Fibroblast of lung (primary cell): Measurements from ENCODE around the gene ADGRL2.

ENCODE experiments used
- EZH2 ChIP-seq: IDR thresholded peaks from 2 replicates; pipeline ENCODE4 v1.5.1; 2012; ENCODE audit warnings: low read length, control low read depth, mild to moderate bottlenecking; ENCODE audit errors: missing control alignments
- TF ChIP-seq, protein P1 (sequence below), 2 donors: IDR thresholded peaks in 1 of 2; conservative IDR thresholded peaks in 1 of 2; 1 replicate in 1 of 2; 2 replicates in 1 of 2; pipeline ENCODE4 v1.5.1; 2011 to 2012; ENCODE audit warnings: low read length in 2 of 2, control low read depth in 1 of 2, inconsistent platforms in 1 of 2, low read depth in 1 of 2, mild to moderate bottlenecking in 1 of 2

DNA sequence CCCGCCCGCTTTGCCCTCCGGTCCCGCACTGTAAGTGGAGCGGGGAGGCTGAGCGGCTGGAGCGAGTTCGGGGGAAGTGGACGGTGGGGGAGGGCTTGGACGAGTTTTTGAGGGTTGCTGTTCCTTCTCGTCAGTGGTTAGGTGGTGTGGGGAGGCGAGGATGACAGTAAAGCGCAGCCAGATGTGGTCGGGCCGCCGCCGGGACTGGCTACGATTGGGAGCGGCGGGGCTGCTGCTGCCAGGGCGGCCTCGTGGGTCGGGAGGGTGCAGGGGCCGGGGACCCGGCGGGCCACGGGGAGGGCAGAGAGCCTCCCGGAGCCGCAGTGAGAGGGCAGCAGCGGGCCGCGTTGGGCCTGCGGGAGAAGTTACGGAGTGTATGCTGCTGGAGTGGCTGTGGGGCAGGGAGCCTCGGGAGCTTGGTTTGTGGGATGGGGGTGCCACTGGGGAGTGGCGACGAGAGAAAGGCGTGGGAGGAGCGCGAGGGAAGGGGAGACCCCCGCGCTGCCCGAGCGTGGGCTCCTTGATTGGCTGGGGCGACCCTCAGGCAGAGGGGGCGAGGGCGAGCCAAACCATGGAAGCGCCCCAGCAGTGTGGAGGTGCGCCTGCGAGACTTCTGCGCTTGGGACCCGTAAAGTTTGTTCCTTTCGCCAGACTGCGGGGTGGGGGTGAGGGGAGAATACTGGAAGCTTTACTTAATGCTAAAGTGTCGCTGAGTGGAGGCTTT lies 2.1 kb downstream of the ADGRL2 start:
- TF ChIP-seq, protein P1, sequence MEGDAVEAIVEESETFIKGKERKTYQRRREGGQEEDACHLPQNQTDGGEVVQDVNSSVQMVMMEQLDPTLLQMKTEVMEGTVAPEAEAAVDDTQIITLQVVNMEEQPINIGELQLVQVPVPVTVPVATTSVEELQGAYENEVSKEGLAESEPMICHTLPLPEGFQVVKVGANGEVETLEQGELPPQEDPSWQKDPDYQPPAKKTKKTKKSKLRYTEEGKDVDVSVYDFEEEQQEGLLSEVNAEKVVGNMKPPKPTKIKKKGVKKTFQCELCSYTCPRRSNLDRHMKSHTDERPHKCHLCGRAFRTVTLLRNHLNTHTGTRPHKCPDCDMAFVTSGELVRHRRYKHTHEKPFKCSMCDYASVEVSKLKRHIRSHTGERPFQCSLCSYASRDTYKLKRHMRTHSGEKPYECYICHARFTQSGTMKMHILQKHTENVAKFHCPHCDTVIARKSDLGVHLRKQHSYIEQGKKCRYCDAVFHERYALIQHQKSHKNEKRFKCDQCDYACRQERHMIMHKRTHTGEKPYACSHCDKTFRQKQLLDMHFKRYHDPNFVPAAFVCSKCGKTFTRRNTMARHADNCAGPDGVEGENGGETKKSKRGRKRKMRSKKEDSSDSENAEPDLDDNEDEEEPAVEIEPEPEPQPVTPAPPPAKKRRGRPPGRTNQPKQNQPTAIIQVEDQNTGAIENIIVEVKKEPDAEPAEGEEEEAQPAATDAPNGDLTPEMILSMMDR (conservative IDR thresholded peaks at IDR 0.05 in 1 of 2, IDR thresholded peaks at IDR 0.05 in 1 of 2; ENCODE audit: low read depth in 1 of 2, low read length in 2 of 2): peak; percentile 48 to 49
- no peak for TF ChIP-seq EZH2
